GM23338 (cell line): Measurements from ENCODE around the gene ST6GALNAC1.
"Not testable (repeated sequence)": the region's sequence is repeated elsewhere in the genome, so short reads cannot be mapped to it uniquely, and the experiment has no call there.

ENCODE experiments used
- CREB1 ChIP-seq: fragments of 250-450 bp; sonication (Bioruptor Pico); IDR thresholded peaks from 2 replicates; pipeline ENCODE4 v1.5.0; 2020; ENCODE audit warnings: low read depth, mild to moderate bottlenecking, moderate library complexity
- ETS1 ChIP-seq: IDR thresholded peaks from 2 replicates; pipeline ENCODE4 v1.6.1; 2016; ENCODE audit warnings: antibody characterized with exemption
- EZH2 ChIP-seq: fragments of 200-600 bp; sonication (generic); IDR thresholded peaks from one replicate; pipeline ENCODE4 v1.8.0; 2017; ENCODE audit warnings: antibody characterized with exemption, mild to moderate bottlenecking, low read depth; ENCODE audit not compliant: unreplicated experiment
- EZH2phosphoT487 ChIP-seq: fragments of 200-600 bp; sonication (generic); IDR thresholded peaks from one replicate; pipeline ENCODE4 v1.8.1; 2018; ENCODE audit warnings: antibody characterized with exemption; ENCODE audit not compliant: unreplicated experiment
- JUNB ChIP-seq: IDR thresholded peaks from one replicate; pipeline ENCODE4 v1.6.1; 2016; ENCODE audit warnings: antibody characterized with exemption; ENCODE audit not compliant: unreplicated experiment
- NANOG ChIP-seq: IDR thresholded peaks from 2 replicates; pipeline ENCODE4 v1.6.1; 2016; ENCODE audit warnings: antibody characterized with exemption, borderline replicate concordance
- POLR2AphosphoS5 ChIP-seq: IDR thresholded peaks from 2 replicates; pipeline ENCODE4 v1.6.1; 2016; ENCODE audit warnings: antibody characterized with exemption, low read depth
- REST ChIP-seq: IDR thresholded peaks from one replicate; pipeline ENCODE4 v1.6.1; 2018; ENCODE audit warnings: antibody characterized with exemption; ENCODE audit not compliant: unreplicated experiment
- STAT1 ChIP-seq: IDR thresholded peaks from one replicate; pipeline ENCODE4 v1.6.1; 2016; ENCODE audit warnings: antibody characterized with exemption; ENCODE audit not compliant: unreplicated experiment
- ZNF114 ChIP-seq: fragments of 250-450 bp; sonication (Bioruptor Pico); IDR thresholded peaks from 2 replicates; pipeline ENCODE4 v1.5.0; 2020; ENCODE audit warnings: mild to moderate bottlenecking, moderate library complexity
- ZNF331 ChIP-seq: fragments of 250-450 bp; sonication (Bioruptor Pico); IDR thresholded peaks from 2 replicates; pipeline ENCODE4 v1.5.0; 2020; ENCODE audit warnings: low read depth, mild to moderate bottlenecking, moderate library complexity
- ZNF462 ChIP-seq: fragments of 250-450 bp; sonication (Bioruptor Pico); IDR thresholded peaks from 2 replicates; pipeline ENCODE4 v1.5.0; 2020; ENCODE audit warnings: mild to moderate bottlenecking, moderate library complexity
- TF ChIP-seq, protein P1 (sequence below), 2 experiments: fragments of 200-600 bp in 1 of 2; sonication (generic) in 1 of 2; conservative IDR thresholded peaks; 2 replicates each; pipeline versions ENCODE4 v1.5.1 to v1.6.1; 2016 to 2017; ENCODE audit warnings: antibody characterized with exemption in 2 of 2, low read depth in 2 of 2, mild to moderate bottlenecking in 2 of 2, moderate library complexity in 1 of 2

GRCh38 chr17:76636486-76637206 is 6.9 kb downstream of the ST6GALNAC1 start:
- TF ChIP-seq, protein P1, sequence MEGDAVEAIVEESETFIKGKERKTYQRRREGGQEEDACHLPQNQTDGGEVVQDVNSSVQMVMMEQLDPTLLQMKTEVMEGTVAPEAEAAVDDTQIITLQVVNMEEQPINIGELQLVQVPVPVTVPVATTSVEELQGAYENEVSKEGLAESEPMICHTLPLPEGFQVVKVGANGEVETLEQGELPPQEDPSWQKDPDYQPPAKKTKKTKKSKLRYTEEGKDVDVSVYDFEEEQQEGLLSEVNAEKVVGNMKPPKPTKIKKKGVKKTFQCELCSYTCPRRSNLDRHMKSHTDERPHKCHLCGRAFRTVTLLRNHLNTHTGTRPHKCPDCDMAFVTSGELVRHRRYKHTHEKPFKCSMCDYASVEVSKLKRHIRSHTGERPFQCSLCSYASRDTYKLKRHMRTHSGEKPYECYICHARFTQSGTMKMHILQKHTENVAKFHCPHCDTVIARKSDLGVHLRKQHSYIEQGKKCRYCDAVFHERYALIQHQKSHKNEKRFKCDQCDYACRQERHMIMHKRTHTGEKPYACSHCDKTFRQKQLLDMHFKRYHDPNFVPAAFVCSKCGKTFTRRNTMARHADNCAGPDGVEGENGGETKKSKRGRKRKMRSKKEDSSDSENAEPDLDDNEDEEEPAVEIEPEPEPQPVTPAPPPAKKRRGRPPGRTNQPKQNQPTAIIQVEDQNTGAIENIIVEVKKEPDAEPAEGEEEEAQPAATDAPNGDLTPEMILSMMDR (conservative IDR thresholded peaks at IDR 0.05; ENCODE audit: low read depth in 2 of 2), result not testable (repeated sequence)
- not testable (repeated sequence) for TF ChIP-seq EZH2; CREB1 (CRISPR knock-in tag); POLR2AphosphoS5; ZNF462 (CRISPR knock-in tag); EZH2phosphoT487; NANOG; REST; ZNF114 (CRISPR knock-in tag); ETS1; STAT1; JUNB; ZNF331 (CRISPR knock-in tag)
